GM12875 (cell line): ENCODE results near the gene TBATA.

ENCODE experiments used
- H3K4me3 ChIP-seq: one replicate; pipeline ENCODE4 v1.5.1; 2011; ENCODE audit warnings: low read depth, low read length, control low read depth
- CTCF ChIP-seq: IDR thresholded peaks from 2 replicates; pipeline ENCODE4 v1.5.1; 2011; ENCODE audit warnings: low read depth, mild to moderate bottlenecking, control low read depth, inconsistent platforms, low read length, moderate library complexity, borderline replicate concordance; ENCODE audit not compliant: insufficient read depth

The TBATA gene

GRCh38 chr10:70722820-70723424, 62.3 kb downstream of the TBATA start:
- TF ChIP-seq CTCF = no peak
- no peak overlapping the region for H3K4me3 ChIP-seq
